Astrocyte (in vitro differentiated cells and primary cell): ENCODE results near the gene CEP20.

ENCODE experiments used
- EZH2 ChIP-seq: IDR thresholded peaks from 2 replicates; pipeline ENCODE4 v1.6.1; 2012; ENCODE audit warnings: mild to moderate bottlenecking, low read length, inconsistent platforms; ENCODE audit not compliant: insufficient read depth
- TF ChIP-seq, protein P1 (sequence below): IDR thresholded peaks from 2 replicates; pipeline ENCODE4 v1.5.1; 2011; ENCODE audit warnings: low read depth, mild to moderate bottlenecking, inconsistent platforms, low read length, moderate library complexity; ENCODE audit not compliant: insufficient read depth

DNA sequence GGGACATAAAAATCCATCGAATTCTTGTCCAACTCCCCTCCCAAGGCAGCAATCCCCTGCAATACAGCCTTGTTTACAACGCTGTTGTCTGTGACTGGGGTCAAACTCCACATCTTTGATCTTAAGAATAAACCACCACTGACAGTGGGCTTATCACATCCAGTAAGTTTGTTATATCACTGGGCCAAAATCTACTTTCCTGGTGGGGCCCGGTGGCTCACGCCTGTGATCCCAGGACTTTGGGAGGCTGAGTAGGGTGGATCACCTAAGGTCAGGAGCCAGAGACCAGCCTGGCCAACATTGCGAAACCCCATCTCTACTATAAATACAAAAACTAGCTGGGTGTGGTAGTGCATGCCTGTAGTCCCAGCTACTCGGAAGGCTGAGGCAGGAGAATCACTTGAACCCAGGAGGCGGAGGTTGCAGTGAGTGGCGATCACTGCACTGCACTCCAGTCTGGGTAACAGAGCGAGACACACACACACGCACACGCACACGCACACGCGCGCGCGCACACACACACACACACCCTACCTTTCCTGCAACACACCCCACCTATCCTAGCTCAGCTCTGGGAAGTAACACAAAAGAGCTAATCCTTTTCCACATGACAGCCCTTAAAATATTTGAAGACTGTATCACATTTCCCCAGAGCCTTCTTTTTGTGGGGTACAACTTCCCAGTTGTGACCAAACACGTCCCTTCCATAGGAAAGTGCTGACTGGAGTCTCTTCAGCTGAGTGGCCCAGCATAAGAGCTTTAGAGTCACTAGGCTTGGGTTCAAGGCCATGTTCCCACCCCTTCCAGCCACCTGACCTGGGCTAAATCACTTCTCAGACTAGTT is 40.1 kb upstream of the CEP20 start:
- TF ChIP-seq, protein P1, sequence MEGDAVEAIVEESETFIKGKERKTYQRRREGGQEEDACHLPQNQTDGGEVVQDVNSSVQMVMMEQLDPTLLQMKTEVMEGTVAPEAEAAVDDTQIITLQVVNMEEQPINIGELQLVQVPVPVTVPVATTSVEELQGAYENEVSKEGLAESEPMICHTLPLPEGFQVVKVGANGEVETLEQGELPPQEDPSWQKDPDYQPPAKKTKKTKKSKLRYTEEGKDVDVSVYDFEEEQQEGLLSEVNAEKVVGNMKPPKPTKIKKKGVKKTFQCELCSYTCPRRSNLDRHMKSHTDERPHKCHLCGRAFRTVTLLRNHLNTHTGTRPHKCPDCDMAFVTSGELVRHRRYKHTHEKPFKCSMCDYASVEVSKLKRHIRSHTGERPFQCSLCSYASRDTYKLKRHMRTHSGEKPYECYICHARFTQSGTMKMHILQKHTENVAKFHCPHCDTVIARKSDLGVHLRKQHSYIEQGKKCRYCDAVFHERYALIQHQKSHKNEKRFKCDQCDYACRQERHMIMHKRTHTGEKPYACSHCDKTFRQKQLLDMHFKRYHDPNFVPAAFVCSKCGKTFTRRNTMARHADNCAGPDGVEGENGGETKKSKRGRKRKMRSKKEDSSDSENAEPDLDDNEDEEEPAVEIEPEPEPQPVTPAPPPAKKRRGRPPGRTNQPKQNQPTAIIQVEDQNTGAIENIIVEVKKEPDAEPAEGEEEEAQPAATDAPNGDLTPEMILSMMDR: no peak
- no peak for TF ChIP-seq EZH2
